Bronchus fibroblast of lung (primary cell): ENCODE data around the gene UQCC3. TPM values are rescaled to one million over a fixed set of nuclear protein-coding genes. Genes with fewer than 3 reads are reported as not detected.

Experiments used
- total RNA-seq: library from RNA; depleted of rRNA; stranded (reverse); fragments of >200 nt; gene quantifications from 2 replicates; pipeline ENCODE4 v1.2.3, GENCODE V29; 2015

Gene UQCC3, protein sequence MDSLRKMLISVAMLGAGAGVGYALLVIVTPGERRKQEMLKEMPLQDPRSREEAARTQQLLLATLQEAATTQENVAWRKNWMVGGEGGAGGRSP
- total RNA-seq: 12.1 and 14.3 TPM in 2 replicates

DNA sequence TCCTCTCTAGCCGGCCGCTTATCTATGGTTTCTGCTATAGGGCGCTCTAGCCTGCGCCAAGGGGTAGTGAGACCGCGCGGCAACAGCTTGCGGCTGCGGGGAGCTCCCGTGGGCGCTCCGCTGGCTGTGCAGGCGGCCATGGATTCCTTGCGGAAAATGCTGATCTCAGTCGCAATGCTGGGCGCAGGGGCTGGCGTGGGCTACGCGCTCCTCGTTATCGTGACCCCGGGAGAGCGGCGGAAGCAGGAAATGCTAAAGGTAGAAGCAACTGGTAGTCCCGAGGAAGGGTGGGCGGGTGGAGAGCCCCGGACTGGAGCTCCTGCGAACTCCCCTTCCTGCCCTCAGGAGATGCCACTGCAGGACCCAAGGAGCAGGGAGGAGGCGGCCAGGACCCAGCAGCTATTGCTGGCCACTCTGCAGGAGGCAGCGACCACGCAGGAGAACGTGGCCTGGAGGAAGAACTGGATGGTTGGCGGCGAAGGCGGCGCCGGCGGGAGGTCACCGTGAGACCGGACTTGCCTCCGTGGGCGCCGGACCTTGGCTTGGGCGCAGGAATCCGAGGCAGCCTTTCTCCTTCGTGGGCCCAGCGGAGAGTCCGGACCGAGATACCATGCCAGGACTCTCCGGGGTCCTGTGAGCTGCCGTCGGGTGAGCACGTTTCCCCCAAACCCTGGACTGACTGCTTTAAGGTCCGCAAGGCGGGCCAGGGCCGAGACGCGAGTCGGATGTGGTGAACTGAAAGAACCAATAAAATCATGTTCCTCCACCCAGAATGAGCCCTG lies at the start of gene UQCC3, which contains the start of gene LBHD1:
Gene UQCC3 (plus strand): TSS at position 66 of the 782 bp plus-strand sequence. CDS start 73 bp downstream, at position 139.
Gene LBHD1 (minus strand): TSS at position 660 of the 782 bp plus-strand sequence. CDS start 2,236 bp downstream, outside the sequence.

DNA sequence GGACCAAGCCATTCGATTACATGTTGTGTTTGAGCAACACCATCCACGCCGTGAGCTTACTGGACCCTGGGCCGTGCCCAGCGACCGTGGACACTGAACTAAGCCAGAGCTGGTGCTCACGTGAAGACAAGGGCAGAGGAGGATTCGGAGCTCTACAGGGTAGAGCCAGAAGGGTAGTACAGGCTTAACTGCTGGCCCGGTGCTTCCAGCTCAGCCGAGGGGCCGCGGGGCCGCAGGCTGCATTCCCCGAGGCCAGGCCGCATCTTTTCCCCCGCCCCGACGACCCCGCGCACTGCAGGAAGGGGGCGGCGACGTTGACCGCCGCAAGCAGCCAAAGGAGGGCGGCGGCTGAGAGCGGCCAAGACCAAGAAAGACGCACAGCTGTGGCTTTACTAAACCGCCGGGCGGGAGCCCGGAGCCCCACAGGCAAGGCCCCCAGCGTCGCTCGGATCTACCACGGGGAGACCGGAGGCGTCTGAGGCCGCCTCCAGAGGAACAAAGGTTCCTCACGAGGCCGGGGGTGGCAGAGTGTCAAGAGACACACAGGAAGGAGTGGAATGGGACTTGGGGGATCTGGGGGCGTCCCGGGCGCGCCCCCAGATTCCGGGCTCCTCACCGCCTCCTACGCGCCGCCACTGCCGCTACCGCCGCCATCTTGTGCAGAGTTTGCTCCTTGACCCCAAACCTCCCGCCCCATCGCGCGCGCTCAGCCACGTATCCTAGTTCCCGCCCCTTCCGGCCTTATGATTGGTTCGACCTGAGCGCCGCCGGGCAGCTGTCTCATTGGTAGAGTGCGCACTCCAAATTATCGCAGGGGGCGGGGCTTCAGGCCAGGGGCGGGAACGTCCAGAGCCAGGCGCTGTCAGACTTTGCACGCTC lies 25.3 kb upstream of the UQCC3 start, which contains the start of gene GANAB:
Gene GANAB (minus strand): TSS at position 668 of the 879 bp plus-strand sequence. CDS start 14 bp downstream, at position 654.

DNA sequence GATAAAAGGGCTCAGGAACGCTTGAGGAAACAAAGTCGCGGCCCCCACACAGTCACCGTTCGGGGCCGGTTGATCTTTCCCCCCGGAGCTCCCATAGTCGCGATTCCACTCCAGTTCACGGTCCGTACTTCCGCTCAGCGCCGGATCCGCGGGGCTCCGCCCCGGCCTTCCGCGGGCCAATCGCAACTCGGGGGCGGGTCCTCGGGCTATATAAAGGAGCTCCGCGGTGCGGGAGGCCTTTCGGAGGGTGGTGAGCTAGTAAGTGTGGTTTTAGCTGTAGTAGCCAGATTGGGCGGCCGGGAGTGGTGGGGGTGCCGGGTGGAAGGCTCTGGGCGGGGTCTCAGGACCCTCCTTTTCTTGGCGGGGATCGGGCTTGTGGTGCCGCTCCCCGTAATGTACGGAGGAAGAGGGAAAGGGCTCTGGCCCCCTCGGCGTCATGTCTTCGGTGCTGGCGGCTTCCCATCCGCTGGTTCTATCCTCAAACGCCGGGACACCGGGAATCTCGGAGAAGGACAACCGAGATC lies 6.3 kb upstream of the UQCC3 start, which contains the start of the genes C11orf98 and CSKMT:
Gene C11orf98 (minus strand): TSS at position 136 of the 524 bp plus-strand sequence. CDS start 41 bp downstream, at position 95.
Gene CSKMT (plus strand): TSS at position 238 of the 524 bp plus-strand sequence. CDS start 568 bp downstream, outside the sequence.

DNA sequence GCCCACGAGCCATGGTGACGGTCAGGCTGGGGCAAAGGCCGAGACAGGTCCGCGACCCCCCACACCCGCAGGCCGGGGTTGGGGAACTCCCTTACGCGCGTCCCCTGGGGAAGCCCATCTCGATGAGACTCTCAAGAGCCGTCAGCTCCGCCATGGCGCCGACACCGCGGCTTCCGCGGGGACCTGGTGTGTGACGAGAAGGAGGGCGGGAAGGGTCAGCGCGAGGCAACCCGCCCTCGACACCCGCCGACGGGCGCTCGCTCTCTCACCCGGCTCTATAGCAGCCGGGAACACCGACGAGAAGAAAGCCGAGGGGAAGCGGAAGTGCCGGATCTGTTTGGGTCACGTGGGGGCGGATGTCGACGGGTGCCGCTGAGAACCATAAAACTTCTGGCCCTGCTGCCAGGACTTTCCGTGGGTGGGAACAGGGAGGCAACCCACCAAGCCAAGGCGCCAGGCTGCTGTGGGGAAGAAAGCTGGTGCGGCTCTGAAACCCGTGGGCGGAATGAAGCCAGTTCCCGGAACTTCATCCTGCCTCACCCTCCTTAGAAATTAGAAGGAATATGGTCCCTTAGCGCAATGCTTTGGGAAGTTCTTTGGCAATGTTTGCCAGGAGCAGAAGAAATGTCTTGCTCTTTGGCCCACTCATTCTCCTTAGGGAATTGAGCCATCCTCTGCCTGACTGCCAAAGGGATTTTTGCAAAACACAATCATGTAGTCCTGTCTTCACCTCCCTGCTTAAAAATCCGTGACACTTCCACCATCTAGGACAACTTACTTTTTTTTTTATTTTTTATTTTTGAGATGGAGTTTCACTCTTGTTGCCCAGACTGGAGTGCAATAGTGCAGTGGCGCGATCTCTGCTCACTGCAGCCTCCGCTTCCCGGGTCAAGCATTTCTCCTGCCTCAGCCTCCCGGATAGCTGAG lies 7.6 kb downstream of the UQCC3 start, which contains the start of gene UBXN1:
Gene UBXN1 (minus strand): TSS at position 304 of the 927 bp plus-strand sequence. CDS start 150 bp downstream, at position 154.

DNA sequence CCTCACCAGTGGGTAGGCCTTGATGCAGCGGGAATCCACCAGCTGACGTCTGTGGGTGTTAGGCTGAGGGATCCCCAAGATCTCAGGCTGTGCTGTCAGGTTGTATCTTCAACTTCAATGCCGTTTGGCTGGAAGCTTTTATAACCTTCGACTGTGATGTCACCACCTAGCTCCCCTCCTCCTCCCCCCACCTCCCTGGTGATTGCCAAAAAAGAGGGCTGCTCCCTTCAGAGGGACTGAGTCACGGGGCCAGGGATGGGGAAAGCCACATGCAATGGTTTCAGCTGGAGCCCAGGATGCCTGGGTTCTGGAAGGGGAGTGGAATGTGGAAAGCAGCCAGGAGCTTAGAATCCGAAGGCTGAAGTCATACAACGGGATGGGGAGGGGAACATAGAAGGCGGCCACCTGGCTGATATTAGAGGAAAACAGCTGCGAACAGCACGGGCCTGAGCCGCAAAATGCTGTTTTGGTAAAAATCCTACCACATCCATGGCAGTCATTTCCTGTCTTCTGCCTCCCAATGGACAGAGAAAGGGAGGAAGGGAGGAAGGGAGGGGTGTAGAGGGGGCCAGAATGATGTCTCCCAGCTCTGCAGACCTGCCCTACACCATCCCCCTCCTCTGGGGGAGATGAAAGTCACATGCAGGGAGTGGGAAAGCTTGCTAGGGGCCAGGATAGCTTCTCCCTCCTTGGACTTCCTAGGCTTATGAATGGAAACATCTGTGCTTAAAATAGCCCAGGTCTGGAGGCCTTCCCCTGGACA lies 18.1 kb downstream of the UQCC3 start, which contains the start of gene LRRN4CL:
Gene LRRN4CL (minus strand): TSS at position 110 of the 763 bp plus-strand sequence. CDS start 1,022 bp downstream, outside the sequence.

DNA sequence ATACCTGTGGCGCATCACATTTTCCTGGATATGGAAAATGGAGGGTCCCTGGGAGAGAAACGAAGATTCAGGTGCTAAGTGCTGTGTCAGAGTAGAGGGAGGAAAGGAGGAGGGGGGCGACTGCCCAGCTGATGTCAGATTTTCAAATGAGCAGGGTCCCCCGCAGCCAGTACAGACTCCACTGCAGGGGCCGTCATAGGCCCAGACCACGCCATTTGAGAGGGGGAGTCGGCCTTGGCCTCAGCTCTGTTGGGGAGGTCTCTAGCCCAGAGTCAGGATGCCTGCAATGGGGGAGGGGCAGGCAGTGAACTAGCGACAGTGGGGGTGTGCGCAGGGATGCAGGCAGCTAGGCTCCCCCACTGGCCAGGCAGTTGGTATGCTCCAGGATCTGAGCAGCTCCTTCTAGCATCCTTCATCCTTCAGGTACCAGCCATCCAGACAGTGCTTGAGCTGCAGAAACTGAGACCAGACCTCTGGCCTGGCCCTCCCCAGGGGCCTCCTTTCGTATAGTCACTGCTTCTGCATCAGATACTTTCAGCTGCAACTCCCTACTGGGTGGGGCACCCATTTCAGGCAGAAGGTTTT lies 35.9 kb downstream of the UQCC3 start, which contains the start of the genes BSCL2 and GNG3:
Gene BSCL2 (minus strand): TSS at position 148 of the 585 bp plus-strand sequence. CDS start 229 bp downstream, outside the sequence.
Gene GNG3 (plus strand): TSS at position 400 of the 585 bp plus-strand sequence. CDS start 620 bp downstream, outside the sequence.

Other genes starting within 250 kb of the UQCC3 start
- gene AHNAK, start 124.9 kb upstream of the UQCC3 start, total RNA-seq: 205 and 218 TPM in 2 replicates
- 1,643 and 1,652 TPM in 2 replicates for gene EEF1G, start 97.8 kb upstream of the UQCC3 start, total RNA-seq
- 8.2 and 9.8 TPM in 2 replicates for gene TUT1, start 80.2 kb upstream of the UQCC3 start, total RNA-seq
- 107 and 108 TPM in 2 replicates for gene MTA2, start 69.8 kb upstream of the UQCC3 start, total RNA-seq
- gene EML3, start 58.9 kb upstream of the UQCC3 start, total RNA-seq: 15.3 and 21.4 TPM in 2 replicates
- gene ROM1, start 58.4 kb upstream of the UQCC3 start, total RNA-seq: 1.9 and 4.7 TPM in 2 replicates
- 41.5 and 45.9 TPM in 2 replicates for gene B3GAT3, start 49.7 kb upstream of the UQCC3 start, total RNA-seq
- 203 and 209 TPM in 2 replicates for gene GANAB, start 25.1 kb upstream of the UQCC3 start, total RNA-seq
- 21.4 and 22.7 TPM in 2 replicates for gene INTS5, start 18.4 kb upstream of the UQCC3 start, total RNA-seq
- gene C11orf98, start 6.5 kb upstream of the UQCC3 start, total RNA-seq: 128 and 158 TPM in 2 replicates
- 12.2 and 13.8 TPM in 2 replicates for gene CSKMT, start 6.4 kb upstream of the UQCC3 start, total RNA-seq
- gene LBHD1, start 594 bp downstream of the UQCC3 start, total RNA-seq: 4.9 and 9.1 TPM in 2 replicates
- gene UBXN1, start 7.4 kb downstream of the UQCC3 start, total RNA-seq: 126 and 148 TPM in 2 replicates
- 10.0 and 10.9 TPM in 2 replicates for gene LRRN4CL, start 17.9 kb downstream of the UQCC3 start, total RNA-seq
- gene BSCL2, start 35.8 kb downstream of the UQCC3 start, total RNA-seq: 55.0 and 63.4 TPM in 2 replicates
- not detected in 2 replicates for gene GNG3, start 36.0 kb downstream of the UQCC3 start, total RNA-seq
- gene HNRNPUL2, start 55.8 kb downstream of the UQCC3 start, total RNA-seq: 6.1 and 7.0 TPM in 2 replicates
- gene TTC9C, start 56.8 kb downstream of the UQCC3 start, total RNA-seq: 29.6 and 35.1 TPM in 2 replicates
- 9.4 and 10.7 TPM in 2 replicates for gene ZBTB3, start 82.5 kb downstream of the UQCC3 start, total RNA-seq
- gene POLR2G, start 89.9 kb downstream of the UQCC3 start, total RNA-seq: 157 and 185 TPM in 2 replicates
- 17.7 and 22.0 TPM in 2 replicates for gene TAF6L, start 99.7 kb downstream of the UQCC3 start, total RNA-seq
- 57.7 and 59.3 TPM in 2 replicates for gene TMEM179B, start 115.7 kb downstream of the UQCC3 start, total RNA-seq
- 40.3 and 41.2 TPM in 2 replicates for gene TMEM223, start 120.3 kb downstream of the UQCC3 start, total RNA-seq
- gene NXF1, start 133.8 kb downstream of the UQCC3 start, total RNA-seq: 20.5 and 26.0 TPM in 2 replicates
- 43.2 and 45.8 TPM in 2 replicates for gene STX5, start 160.4 kb downstream of the UQCC3 start, total RNA-seq
- gene TEX54, start 161.2 kb downstream of the UQCC3 start, total RNA-seq: not detected in 2 replicates
- gene WDR74, start 167.9 kb downstream of the UQCC3 start, total RNA-seq: 47.9 and 56.0 TPM in 2 replicates
- 168 and 174 TPM in 2 replicates for gene SLC3A2, start 209.2 kb downstream of the UQCC3 start, total RNA-seq
- not detected in 2 replicates for gene CHRM1, start 249.7 kb downstream of the UQCC3 start, total RNA-seq